Activated naive CD4-positive, alpha-beta T cell treated with Interleukin-2 at 50 U/mL for 16 hours (primary cell): ENCODE measurements around the gene OR6C4.
"Not testable (repeated sequence)": the region's sequence is repeated elsewhere in the genome, so short reads cannot be mapped to it uniquely, and the experiment has no call there.

Experiments
- DNase-seq: peaks from one replicate; pipeline ENCODE4 v3.0.0-alpha.2; 2020

OR6C4 gene

GRCh38 chr12:55549302-55549701 is at the start of gene OR6C4:
Gene OR6C4, plus strand, starts transcription at chr12:55549602. Its CDS starts 1,625 bp downstream, at chr12:55551227.
- DNase-seq, result no peak

- no peak for DNase-seq
These were observed 49.6 kb upstream of the OR6C4 start for GRCh38 chr12:55499810-55500252.

- DNase-seq, result no peak
These were observed 47.8 kb upstream of the OR6C4 start for GRCh38 chr12:55501601-55502000.

- DNase-seq, result no peak
These were observed 33.7 kb upstream of the OR6C4 start for GRCh38 chr12:55515696-55516095.

GRCh38 chr12:55516391-55516790 is 33.0 kb upstream of the OR6C4 start:
- no peak for DNase-seq

- not testable (repeated sequence) for DNase-seq
These were observed 1.2 kb upstream of the OR6C4 start for GRCh38 chr12:55548235-55548634.

GRCh38 chr12:55548756-55549155 is 646 bp upstream of the OR6C4 start:
- DNase-seq, result no peak

GRCh38 chr12:55554296-55554695 is 4.9 kb downstream of the OR6C4 start:
- DNase-seq, result no peak

- not testable (repeated sequence) for DNase-seq
These were observed 20.7 kb downstream of the OR6C4 start for GRCh38 chr12:55570060-55570459.

GRCh38 chr12:55570689-55571088 is 21.3 kb downstream of the OR6C4 start:
- DNase-seq, result not testable (repeated sequence)

- no peak for DNase-seq
These were observed 22.8 kb downstream of the OR6C4 start, which contains the start of gene OR2AP1 for GRCh38 chr12:55572168-55572567. Gene OR2AP1, plus strand, starts transcription at chr12:55572468. Its CDS starts 1,947 bp downstream, at chr12:55574415.

GRCh38 chr12:55582066-55582465 is 32.7 kb downstream of the OR6C4 start:
- no peak for DNase-seq

- no peak for DNase-seq
These were observed 36.4 kb downstream of the OR6C4 start for GRCh38 chr12:55585817-55586216.

GRCh38 chr12:55590152-55590551 is 40.8 kb downstream of the OR6C4 start:
- DNase-seq, result not testable (repeated sequence)
